Measurements from ENCODE around the gene NAALADL2.
"Not testable (repeated sequence)": the region's sequence is repeated elsewhere in the genome, so short reads cannot be mapped to it uniquely, and the experiment has no call there.

The NAALADL2 gene

GRCh38 chr3:175826759-175827158 lies 967.6 kb downstream of the NAALADL2 start:
- Mint-ChIP-seq H3K4me3 (no peak overlapping the region), H3K9me3 (ENCODE audit: low read depth) (no peaks in the 10 kb centered on the region), H3K27ac (no peak overlapping the region), H3K36me3 (no peaks in the 10 kb centered on the region), H3K4me1 (ENCODE audit: low read depth) (no peaks in the 10 kb centered on the region), H3K27me3 (no peaks in the 10 kb centered on the region)

- H3K36me3 Mint-ChIP-seq; H3K4me3 Mint-ChIP-seq; H3K27ac Mint-ChIP-seq; H3K27me3 Mint-ChIP-seq; H3K9me3 Mint-ChIP-seq (ENCODE audit: low read depth); H3K4me1 Mint-ChIP-seq (ENCODE audit: low read depth): not testable (repeated sequence)
Measured at GRCh38 chr3:175829809-175830208, 970.7 kb downstream of the NAALADL2 start.

- H3K27me3 Mint-ChIP-seq; H3K9me3 Mint-ChIP-seq (ENCODE audit: low read depth); H3K4me3 Mint-ChIP-seq; H3K27ac Mint-ChIP-seq; H3K4me1 Mint-ChIP-seq (ENCODE audit: low read depth); H3K36me3 Mint-ChIP-seq: not testable (repeated sequence)
Measured at GRCh38 chr3:175835763-175836162, 976.6 kb downstream of the NAALADL2 start.

- H3K27me3 Mint-ChIP-seq: no peaks in the 10 kb centered on the region
- no peaks in the 10 kb centered on the region for H3K36me3 Mint-ChIP-seq
- H3K4me1 Mint-ChIP-seq (ENCODE audit: low read depth): no peaks in the 10 kb centered on the region
- no peak overlapping the region for H3K27ac Mint-ChIP-seq
- no peaks in the 10 kb centered on the region for H3K9me3 Mint-ChIP-seq (ENCODE audit: low read depth)
- H3K4me3 Mint-ChIP-seq: no peak overlapping the region
Measured at GRCh38 chr3:175836617-175837016, 977.5 kb downstream of the NAALADL2 start.

GRCh38 chr3:175837962-175838361 lies 978.8 kb downstream of the NAALADL2 start:
- Mint-ChIP-seq H3K27me3 (no peaks in the 10 kb centered on the region), H3K4me1 (ENCODE audit: low read depth) (no peaks in the 10 kb centered on the region), H3K27ac (no peak overlapping the region), H3K4me3 (no peak overlapping the region), H3K9me3 (ENCODE audit: low read depth) (no peaks in the 10 kb centered on the region), H3K36me3 (no peaks in the 10 kb centered on the region)

GRCh38 chr3:175839366-175840005 lies 980.4 kb downstream of the NAALADL2 start:
- no peaks in the 10 kb centered on the region for H3K27me3 Mint-ChIP-seq
- H3K36me3 Mint-ChIP-seq: no peaks in the 10 kb centered on the region
- H3K27ac Mint-ChIP-seq: no peak overlapping the region
- no peak overlapping the region for H3K4me3 Mint-ChIP-seq
- H3K9me3 Mint-ChIP-seq (ENCODE audit: low read depth): no peaks in the 10 kb centered on the region
- no peaks in the 10 kb centered on the region for H3K4me1 Mint-ChIP-seq (ENCODE audit: low read depth)

- Mint-ChIP-seq H3K36me3 (no peaks in the 10 kb centered on the region), H3K27ac (no peak overlapping the region), H3K4me3 (no peak overlapping the region), H3K9me3 (ENCODE audit: low read depth) (no peaks in the 10 kb centered on the region), H3K4me1 (ENCODE audit: low read depth) (no peaks in the 10 kb centered on the region), H3K27me3 (no peaks in the 10 kb centered on the region)
Measured at GRCh38 chr3:175851541-175851940, 992.4 kb downstream of the NAALADL2 start.

- Mint-ChIP-seq H3K27ac (no peak overlapping the region), H3K36me3 (no peaks in the 10 kb centered on the region), H3K9me3 (ENCODE audit: low read depth) (no peaks in the 10 kb centered on the region), H3K27me3 (no peaks in the 10 kb centered on the region), H3K4me1 (ENCODE audit: low read depth) (no peaks in the 10 kb centered on the region), H3K4me3 (no peak overlapping the region)
Measured at GRCh38 chr3:175852560-175852959, 993.4 kb downstream of the NAALADL2 start.

GRCh38 chr3:175857666-175858270 lies 998.6 kb downstream of the NAALADL2 start:
- H3K36me3 Mint-ChIP-seq: no peaks in the 10 kb centered on the region
- no peaks in the 10 kb centered on the region for H3K27me3 Mint-ChIP-seq
- H3K4me1 Mint-ChIP-seq (ENCODE audit: low read depth): no peaks in the 10 kb centered on the region
- H3K4me3 Mint-ChIP-seq: no peak overlapping the region
- no peaks in the 10 kb centered on the region for H3K9me3 Mint-ChIP-seq (ENCODE audit: low read depth)
- no peak overlapping the region for H3K27ac Mint-ChIP-seq
